Large intestine (tissue), 3 donors: ENCODE data around the gene TRPC4. TPM values are rescaled to one million over a fixed set of nuclear protein-coding genes. Genes with fewer than 3 reads are reported as not detected.

ENCODE experiments used
- DNase-seq, 2 donors: peaks; one replicate each; pipeline versions ENCODE4 v3.0.0 to v3.0.0-alpha.2; 2013
- H3K27ac ChIP-seq: one replicate; pipeline ENCODE4 v1.5.1; 2013; ENCODE audit warnings: low read length
- H3K27me3 ChIP-seq: 2 replicates; pipeline ENCODE4 v1.6.1; 2013; ENCODE audit warnings: low read length; ENCODE audit not compliant: control insufficient read depth, insufficient read depth
- H3K36me3 ChIP-seq: 2 replicates; pipeline ENCODE4 v1.6.1; 2013; ENCODE audit warnings: low read length; ENCODE audit not compliant: control insufficient read depth, insufficient read depth
- H3K4me1 ChIP-seq: one replicate; pipeline ENCODE4 v1.6.1; 2013; ENCODE audit warnings: low read length; ENCODE audit not compliant: control insufficient read depth, insufficient read depth
- H3K4me3 ChIP-seq: one replicate; pipeline ENCODE4 v1.5.1; 2013; ENCODE audit warnings: low read length
- H3K9me3 ChIP-seq: one replicate; pipeline ENCODE4 v1.6.1; 2013; ENCODE audit warnings: mild to moderate bottlenecking, low read depth, low read length, moderate library complexity; ENCODE audit not compliant: control insufficient read depth
- WGBS: methylation state at CpG from one replicate; pipeline ENCODE4 v1.1.5; 2013; ENCODE audit warnings: low lambda C conversion rate; ENCODE audit not compliant: insufficient coverage; 5-methylcytosine and 5-hydroxymethylcytosine counted together
- polyA plus RNA-seq: library from polyadenylated mRNA; unstranded; fragments of 120-200 nt; gene quantifications from one replicate; pipeline ENCODE4 v1.2.1, GENCODE V29; 2013

TRPC4 gene
- polyA plus RNA-seq, 1 donor: 1.3 TPM

GRCh38 chr13:37775871-37776270 lies 93.7 kb downstream of the TRPC4 start:
- H3K36me3 ChIP-seq: no peaks in the 10 kb centered on the region
- no peaks in the 10 kb centered on the region for H3K4me1 ChIP-seq
- DNase-seq: no peak
- H3K4me3 ChIP-seq: no peak overlapping the region
- H3K27me3 ChIP-seq: no peaks in the 10 kb centered on the region
- H3K9me3 ChIP-seq: no peaks in the 10 kb centered on the region
- WGBS: 100% methylated on average over 1 of the region's 1 CpG
- H3K27ac ChIP-seq: no peak overlapping the region

DNA sequence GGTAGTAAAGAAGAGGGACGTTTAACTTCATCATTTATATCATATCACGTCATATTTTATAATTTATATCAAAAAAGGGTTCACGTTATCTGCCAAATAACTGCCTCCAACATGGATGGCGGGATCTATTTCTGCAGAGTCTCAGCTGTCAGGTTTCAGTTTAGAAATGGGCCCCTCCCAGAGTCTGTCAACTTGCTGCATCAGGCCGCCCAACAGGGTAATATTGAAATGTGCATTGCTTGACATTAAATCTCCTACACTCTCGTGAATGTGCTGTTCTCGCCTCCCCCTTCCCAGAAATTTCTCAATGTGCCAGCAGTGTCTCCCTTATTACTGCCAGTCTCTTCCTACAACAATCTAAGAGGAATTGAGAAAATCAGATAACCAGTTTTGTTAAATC lies 96.9 kb downstream of the TRPC4 start:
- Histone ChIP-seq H3K36me3 (no peaks in the 10 kb centered on the region), H3K4me1 (no peaks in the 10 kb centered on the region), H3K27ac (no peak overlapping the region), H3K9me3 (no peaks in the 10 kb centered on the region), H3K27me3 (no peaks in the 10 kb centered on the region), H3K4me3 (no peak overlapping the region)
- no peak for DNase-seq
- WGBS: 72% methylated on average over 2 of the region's 7 CpGs

DNA sequence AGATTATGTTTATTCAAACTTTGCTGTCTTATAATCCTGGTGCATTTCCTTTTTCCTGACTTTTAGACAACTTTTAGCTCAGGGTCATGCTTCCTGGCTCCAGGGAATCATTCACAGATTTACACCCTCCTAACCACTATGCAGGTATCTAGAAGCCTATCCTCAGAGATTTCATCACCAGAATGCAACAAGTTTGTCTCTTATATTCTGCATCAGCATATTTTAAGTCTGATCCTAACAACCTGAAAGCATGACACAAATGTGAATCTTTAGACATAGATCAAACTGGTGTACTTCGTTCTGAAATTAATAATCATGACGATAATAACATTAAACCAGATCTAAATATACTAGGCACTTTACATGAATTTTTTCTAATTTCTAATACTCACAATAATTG lies 100.0 kb downstream of the TRPC4 start:
- no peaks in the 10 kb centered on the region for H3K27me3 ChIP-seq
- DNase-seq: no peak
- WGBS: 100% methylated on average over 2 of the region's 2 CpGs
- no peaks in the 10 kb centered on the region for H3K9me3 ChIP-seq
- no peak overlapping the region for H3K4me3 ChIP-seq
- no peaks in the 10 kb centered on the region for H3K36me3 ChIP-seq
- H3K27ac ChIP-seq: no peak overlapping the region
- H3K4me1 ChIP-seq: no peaks in the 10 kb centered on the region

DNA sequence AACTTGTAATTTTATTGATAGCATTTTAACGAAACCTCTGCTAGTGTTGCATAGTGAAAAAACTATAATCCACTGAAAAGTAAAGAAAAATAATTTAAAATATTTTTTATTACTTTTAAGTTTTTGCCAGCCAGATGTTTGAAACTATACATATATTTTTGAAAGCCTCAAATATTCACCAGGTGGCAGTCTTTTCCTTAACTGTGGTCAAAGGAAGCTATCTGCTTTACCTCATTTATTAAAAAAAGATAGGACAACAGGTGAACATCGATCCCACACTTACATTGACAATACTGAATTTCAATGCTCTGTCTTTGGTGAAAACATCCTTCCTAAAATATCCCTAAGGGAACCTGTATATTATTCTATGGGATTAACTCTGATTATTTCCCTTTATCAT lies 100.5 kb downstream of the TRPC4 start:
- no CpG with 5 or more reads among the region's 2 CpGs for WGBS
- H3K27me3 ChIP-seq: no peaks in the 10 kb centered on the region

DNA sequence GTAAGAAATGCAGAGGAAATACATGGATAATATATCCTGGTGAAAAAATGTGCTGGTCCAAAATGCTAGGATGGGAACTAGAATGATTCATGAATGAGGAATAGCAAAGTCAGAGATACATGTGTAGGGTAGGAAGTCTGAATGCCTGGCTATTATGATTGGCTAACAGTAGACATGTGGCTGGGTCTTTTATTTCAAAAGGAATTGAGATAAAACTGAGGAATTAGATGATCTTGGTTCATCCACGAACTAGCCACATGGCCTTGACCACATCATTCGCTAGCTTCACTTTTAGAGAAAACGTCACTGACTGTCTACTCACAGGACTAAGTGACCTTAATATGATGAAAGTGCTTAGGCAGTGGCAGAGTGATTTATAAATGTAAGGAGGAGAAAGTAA lies 103.1 kb downstream of the TRPC4 start:
- WGBS: 95% methylated on average over 3 of the region's 3 CpGs
- no peaks in the 10 kb centered on the region for H3K36me3 ChIP-seq
- H3K27me3 ChIP-seq: no peaks in the 10 kb centered on the region
- DNase-seq: no peak
- no peak overlapping the region for H3K27ac ChIP-seq
- no peaks in the 10 kb centered on the region for H3K9me3 ChIP-seq
- H3K4me3 ChIP-seq: no peak overlapping the region
- no peaks in the 10 kb centered on the region for H3K4me1 ChIP-seq

More for the DNA sequence above, 100.5 kb downstream of the TRPC4 start:
- Histone ChIP-seq H3K4me1 (no peaks in the 10 kb centered on the region), H3K36me3 (no peaks in the 10 kb centered on the region), H3K27ac (no peak overlapping the region), H3K9me3 (no peaks in the 10 kb centered on the region), H3K4me3 (no peak overlapping the region)
- DNase-seq: no peak

- Histone ChIP-seq H3K4me1 (no peaks in the 10 kb centered on the region), H3K27ac (no peak overlapping the region), H3K27me3 (no peaks in the 10 kb centered on the region), H3K36me3 (no peaks in the 10 kb centered on the region), H3K9me3 (no peaks in the 10 kb centered on the region), H3K4me3 (no peak overlapping the region)
- no peak for DNase-seq
- no CpG with 5 or more reads among the region's 3 CpGs for WGBS
Observed at GRCh38 chr13:37755349-37755748, 114.2 kb downstream of the TRPC4 start.

DNA sequence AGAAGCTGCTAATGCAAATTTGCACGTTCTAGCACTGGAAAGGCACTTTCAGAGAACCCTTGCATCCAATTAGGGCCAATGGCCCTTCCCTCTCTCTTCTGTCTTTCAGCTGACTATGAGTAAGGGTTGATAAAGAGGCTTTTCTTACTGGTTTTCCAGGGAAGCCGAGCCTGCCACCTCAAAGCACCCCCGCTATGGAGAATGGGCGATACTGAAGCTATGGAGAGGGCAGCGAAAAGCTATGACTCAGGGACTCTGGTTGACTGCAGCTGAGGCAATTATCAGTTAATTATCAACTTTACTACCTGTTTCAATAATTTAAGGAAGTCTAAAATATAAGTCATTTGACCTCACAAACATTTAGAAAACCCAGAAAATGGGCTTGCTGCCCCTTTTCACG lies 115.8 kb downstream of the TRPC4 start:
- Histone ChIP-seq H3K27ac (no peak overlapping the region), H3K27me3 (no peaks in the 10 kb centered on the region), H3K36me3 (no peaks in the 10 kb centered on the region), H3K4me3 (no peak overlapping the region), H3K9me3 (no peaks in the 10 kb centered on the region), H3K4me1 (no peaks in the 10 kb centered on the region)
- DNase-seq: peak in 1 of 2 donors; percentile 10
- WGBS: 100% methylated on average over 1 of the region's 6 CpGs

- WGBS: 95% methylated on average over 2 of the region's 9 CpGs
Observed at GRCh38 chr13:37752146-37752545, 117.4 kb downstream of the TRPC4 start.

GRCh38 chr13:37751025-37751424 lies 118.5 kb downstream of the TRPC4 start:
- Histone ChIP-seq H3K4me3 (no peak overlapping the region), H3K4me1 (no peaks in the 10 kb centered on the region), H3K36me3 (no peaks in the 10 kb centered on the region), H3K9me3 (no peaks in the 10 kb centered on the region), H3K27ac (no peak overlapping the region), H3K27me3 (no peaks in the 10 kb centered on the region)
- DNase-seq: no peak
- no CpG with 5 or more reads among the region's 9 CpGs for whole genome bisulfite sequencing

More at GRCh38 chr13:37752146-37752545, 117.4 kb downstream of the TRPC4 start:
- Histone ChIP-seq H3K4me3 (no peak overlapping the region), H3K36me3 (no peaks in the 10 kb centered on the region), H3K27me3 (no peaks in the 10 kb centered on the region), H3K27ac (no peak overlapping the region), H3K9me3 (no peaks in the 10 kb centered on the region), H3K4me1 (no peaks in the 10 kb centered on the region)
- DNase-seq: peak in 1 of 2 donors; percentile 2

DNA sequence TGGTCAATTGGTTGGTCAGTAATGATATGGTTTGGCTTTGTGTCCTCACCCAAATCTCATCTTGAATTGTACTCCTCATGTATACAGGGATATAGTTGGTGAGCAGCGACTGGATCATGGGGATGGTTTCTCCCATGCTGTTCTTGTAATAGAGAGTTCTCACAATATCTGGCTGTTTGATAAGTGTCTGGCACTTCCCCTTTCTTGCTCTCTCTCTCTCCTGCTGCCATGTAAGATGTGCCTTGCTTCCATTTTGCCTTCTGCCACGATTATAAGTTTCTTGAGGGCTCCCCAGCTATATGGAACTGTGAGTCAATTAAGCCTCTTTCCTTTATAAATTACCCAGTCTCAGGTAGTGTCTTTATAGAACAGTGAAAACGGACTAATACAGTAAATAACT lies 120.7 kb downstream of the TRPC4 start:
- H3K36me3 ChIP-seq: no peaks in the 10 kb centered on the region

DNA sequence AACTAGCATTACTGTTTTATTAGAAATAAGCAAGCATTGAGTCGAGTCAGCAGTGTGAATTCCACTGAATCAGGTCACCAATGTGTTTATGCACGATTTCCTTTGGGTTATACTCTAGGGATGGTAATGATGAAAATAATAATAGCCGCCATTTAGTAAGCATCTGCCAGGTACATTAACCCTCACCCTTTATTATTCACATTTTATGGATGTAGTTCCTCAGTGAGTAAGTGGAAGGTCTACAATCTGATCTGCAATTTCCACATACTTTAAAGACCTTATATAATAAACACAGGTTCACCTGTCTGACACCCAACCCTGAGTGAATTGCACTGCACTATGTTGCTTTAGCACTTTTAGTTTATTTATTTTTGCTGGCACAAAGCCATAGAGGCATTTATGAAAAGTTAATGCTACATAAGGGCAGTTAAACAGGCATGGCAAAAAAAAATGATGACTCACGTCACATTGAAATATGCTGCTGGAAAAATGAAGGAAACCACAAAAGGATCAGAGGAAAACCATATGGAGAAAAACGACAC lies 122.4 kb downstream of the TRPC4 start:
- DNase-seq: no peak
- H3K9me3 ChIP-seq: no peaks in the 10 kb centered on the region
- WGBS: 90% methylated on average over 3 of the region's 5 CpGs
- H3K4me3 ChIP-seq: no peak overlapping the region
- no peaks in the 10 kb centered on the region for H3K4me1 ChIP-seq
- no peak overlapping the region for H3K27ac ChIP-seq
- no peaks in the 10 kb centered on the region for H3K36me3 ChIP-seq
- H3K27me3 ChIP-seq: no peaks in the 10 kb centered on the region

More for the DNA sequence above, 120.7 kb downstream of the TRPC4 start:
- no peak for DNase-seq
- Histone ChIP-seq H3K27me3 (no peaks in the 10 kb centered on the region), H3K9me3 (no peaks in the 10 kb centered on the region), H3K4me3 (no peak overlapping the region), H3K4me1 (no peaks in the 10 kb centered on the region), H3K27ac (no peak overlapping the region)
- 100% methylated on average over 1 of the region's 3 CpGs for WGBS
